GM19324 (cell line): ENCODE data around the gene CENPM.

Experiments
- ATAC-seq: cut with Tn5 transposase; IDR thresholded peaks from one replicate; pipeline ENCODE4 v1.9.1; 2021; ENCODE audit warnings: mild to moderate bottlenecking, moderate library complexity; ENCODE audit not compliant: unreplicated experiment, low FRiP score

The CENPM gene

DNA sequence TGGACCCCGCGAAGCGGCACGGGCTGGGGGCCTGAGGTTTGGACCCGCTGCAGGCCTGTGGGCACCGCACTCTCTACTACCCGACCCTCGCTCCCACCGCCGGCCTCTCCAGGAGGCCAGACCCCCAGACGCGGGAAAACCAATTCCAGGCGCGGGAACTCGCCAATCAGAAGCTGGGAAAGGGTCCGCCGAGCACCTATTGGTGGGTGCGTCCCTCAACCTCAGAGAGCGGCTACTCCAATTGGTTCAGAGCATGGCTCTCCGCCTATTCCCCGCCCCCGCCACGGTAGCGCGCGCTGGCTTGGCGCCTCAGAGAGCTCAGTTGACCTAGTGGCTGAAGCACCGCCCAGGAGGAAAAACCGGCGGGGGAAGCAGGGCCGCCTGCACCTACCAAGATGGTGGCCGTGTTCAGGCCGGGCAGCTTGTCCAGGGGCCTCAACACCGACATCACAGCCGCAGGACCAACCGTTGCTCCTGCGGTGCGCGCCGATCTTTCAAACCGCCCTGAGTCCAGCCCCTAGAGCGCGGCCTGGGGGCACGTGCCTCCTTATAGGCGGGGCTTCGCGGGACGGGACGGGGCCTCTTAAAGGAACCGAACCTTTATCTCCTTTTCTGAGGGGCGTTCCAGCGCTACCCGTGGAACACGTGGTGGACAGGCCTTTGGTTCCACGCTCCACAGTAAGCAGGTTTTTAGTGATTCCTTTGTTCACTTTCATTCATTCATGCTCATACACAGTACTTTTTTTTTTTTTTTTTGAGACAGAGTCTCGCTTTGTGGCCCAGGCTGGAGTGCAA lies at the start of gene CENPM:
Gene CENPM (minus strand): TSS at position 524 of the 795 bp plus-strand sequence. CDS start 76 bp downstream, at position 448.
- peak; percentile 85 for ATAC-seq

- ATAC-seq = no peak
Observed at GRCh38 chr22:41995211-41995610, 48.3 kb upstream of the CENPM start.

GRCh38 chr22:41992496-41992895 lies 45.5 kb upstream of the CENPM start:
- ATAC-seq = no peak

DNA sequence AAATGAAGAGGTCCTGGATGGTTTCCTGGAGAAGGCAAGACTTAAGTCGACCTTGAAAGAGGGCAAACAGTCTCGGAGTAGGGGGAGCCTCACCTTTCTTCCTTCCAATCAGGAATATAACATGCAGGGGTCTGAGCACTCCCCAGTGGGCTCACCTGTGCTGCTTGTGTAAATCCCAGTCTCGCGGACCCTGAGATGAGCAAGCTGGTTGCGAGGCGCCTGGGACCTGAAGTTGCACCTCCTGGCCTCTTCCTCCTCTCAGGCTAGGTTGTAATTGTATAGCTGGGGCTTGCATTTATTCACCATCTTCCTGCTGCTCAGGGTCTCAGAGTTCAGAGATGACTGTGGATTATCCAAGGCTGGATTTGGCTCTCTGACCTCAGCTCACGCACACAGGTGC lies 44.2 kb upstream of the CENPM start:
- ATAC-seq = no peak

- no peak for ATAC-seq
Observed at GRCh38 chr22:41989246-41989645, 42.3 kb upstream of the CENPM start.

DNA sequence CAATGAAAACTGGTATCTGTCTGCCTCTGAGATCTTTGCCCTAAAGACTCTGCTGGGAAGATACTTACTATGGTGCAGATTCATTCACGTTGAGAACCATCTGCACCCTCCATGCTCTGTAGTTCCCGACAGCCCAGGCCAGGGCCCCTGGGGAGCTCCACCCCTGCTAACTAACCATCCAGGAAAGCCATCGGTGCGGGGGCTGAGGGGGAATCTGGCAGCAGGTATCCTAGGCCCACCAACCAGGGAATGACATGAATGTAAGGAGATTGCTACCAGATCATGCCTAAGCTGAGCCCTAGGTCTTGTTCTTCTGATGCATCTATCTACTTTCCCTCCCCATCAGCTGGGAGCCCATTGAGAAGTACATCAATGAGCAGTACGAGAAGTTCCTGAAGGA lies 40.3 kb upstream of the CENPM start:
- no peak for ATAC-seq

- ATAC-seq = no peak
Observed at GRCh38 chr22:41983513-41984405, 36.8 kb upstream of the CENPM start.

DNA sequence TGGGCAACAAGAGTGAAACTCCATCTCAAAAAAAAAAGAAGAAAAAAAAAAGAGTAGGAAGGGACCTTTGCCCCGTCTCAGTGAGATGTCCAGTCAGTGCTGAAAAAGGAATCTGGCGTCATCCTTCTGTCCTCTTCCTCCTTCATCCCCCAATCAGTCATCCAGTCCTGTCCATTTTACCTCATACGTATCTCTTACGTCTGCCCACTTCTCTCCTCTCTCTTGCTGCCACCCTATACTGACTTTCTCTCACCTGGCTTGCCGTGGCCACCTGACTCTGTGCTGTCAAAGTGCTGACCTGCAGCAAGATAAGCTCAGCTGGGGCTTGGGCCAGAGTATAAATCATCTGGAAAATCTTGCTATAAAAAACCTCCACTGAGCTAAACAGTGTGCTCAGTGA lies 35.9 kb upstream of the CENPM start:
- ATAC-seq = no peak

- ATAC-seq = no peak
Observed at GRCh38 chr22:41979423-41980250, 32.7 kb upstream of the CENPM start.

DNA sequence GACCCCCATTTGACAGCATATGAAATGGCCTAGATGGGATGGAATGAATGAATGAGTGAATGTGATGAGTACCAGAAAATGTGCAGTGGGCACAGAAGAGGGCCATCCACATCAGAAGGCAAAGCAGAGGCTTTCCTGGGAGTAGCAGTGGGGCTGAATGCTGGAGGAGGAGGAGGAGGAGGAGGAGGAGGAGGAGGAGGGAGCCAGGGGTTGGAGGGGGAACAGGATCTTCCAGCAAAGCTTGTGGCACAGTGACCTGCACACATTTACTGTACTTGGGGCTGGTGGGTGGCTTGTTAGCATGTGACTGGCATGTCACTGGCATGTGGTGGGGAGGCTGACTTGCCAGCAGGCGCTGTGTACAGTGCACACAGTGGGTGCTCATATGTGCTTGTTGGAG lies 31.8 kb upstream of the CENPM start:
- ATAC-seq = no peak

- no peak for ATAC-seq
Observed at GRCh38 chr22:41976961-41977566, 30.1 kb upstream of the CENPM start.

- ATAC-seq = no peak
Observed at GRCh38 chr22:41976070-41976901, 29.3 kb upstream of the CENPM start.

GRCh38 chr22:41975299-41976069 lies 28.5 kb upstream of the CENPM start:
- no peak for ATAC-seq

- ATAC-seq = no peak
Observed at GRCh38 chr22:41974691-41975290, 27.8 kb upstream of the CENPM start.

GRCh38 chr22:41971431-41971830 lies 24.5 kb upstream of the CENPM start:
- ATAC-seq = no peak

- ATAC-seq = no peak
Observed at GRCh38 chr22:41970601-41971000, 23.6 kb upstream of the CENPM start.

DNA sequence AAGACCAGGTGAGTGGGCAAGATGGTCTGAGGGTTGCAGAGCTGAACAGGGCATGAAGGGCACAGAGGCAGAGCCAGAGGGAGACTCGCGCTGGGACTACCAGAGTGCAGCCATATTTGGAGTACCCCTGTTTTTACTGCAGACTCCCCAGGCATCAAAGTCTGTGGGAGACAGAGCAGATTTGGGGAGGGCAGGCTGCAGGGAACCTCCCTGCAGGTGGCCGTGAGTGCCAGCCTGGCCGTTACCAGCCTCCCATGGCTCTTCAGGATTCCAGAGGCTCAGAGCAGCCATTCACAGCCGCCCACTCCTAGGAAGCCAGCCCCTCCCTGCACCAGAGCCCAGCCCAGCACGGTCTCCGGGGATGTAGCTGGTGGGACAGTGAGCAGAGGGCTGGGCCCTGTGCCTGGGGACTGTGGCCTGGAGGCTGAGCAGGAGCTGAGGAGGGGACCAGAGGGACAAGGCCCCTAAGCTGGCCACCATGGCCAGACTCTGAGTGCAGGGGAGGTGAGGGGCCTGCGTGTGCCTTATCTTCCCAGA lies 22.2 kb upstream of the CENPM start, which contains the start of gene SEPTIN3:
Gene SEPTIN3 (plus strand): TSS at position 334 of the 537 bp plus-strand sequence. CDS start 2,050 bp downstream, outside the sequence.
- ATAC-seq = no peak

DNA sequence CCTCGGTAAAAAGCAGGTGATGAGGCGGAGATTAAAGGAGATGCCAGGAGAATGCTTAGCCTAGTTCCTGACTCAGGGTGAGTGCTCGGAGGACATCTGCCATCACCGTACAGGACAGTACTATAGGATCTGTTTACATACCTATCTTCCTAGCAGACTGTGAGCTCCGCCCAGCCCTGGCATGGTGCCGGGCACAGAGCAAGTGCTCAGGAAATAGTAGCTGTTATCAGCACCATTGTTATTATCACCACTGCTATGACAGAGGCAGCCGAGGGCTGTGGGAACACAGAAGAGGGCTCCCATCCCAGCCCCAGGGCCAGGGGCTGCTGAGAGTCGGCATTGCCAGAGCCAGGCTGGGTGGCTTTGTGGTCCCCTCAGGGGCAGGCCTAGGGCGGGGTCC lies 21.6 kb upstream of the CENPM start:
- ATAC-seq = no peak
